Epithelial cell of esophagus (primary cell): ENCODE measurements around the gene ALK.

Source experiments
- DNase-seq: peaks from one replicate; pipeline ENCODE4 v3.0.0; 2010; ENCODE audit warnings: low read depth
- H3K4me3 ChIP-seq: 2 replicates; pipeline ENCODE4 v1.5.1; 2011; ENCODE audit warnings: mild to moderate bottlenecking, low read length, control low read depth
- CTCF ChIP-seq: IDR thresholded peaks from 2 replicates; pipeline ENCODE4 v1.5.1; 2011; ENCODE audit warnings: low read depth, mild to moderate bottlenecking, low read length, control low read depth, inconsistent platforms; ENCODE audit not compliant: insufficient read depth; ENCODE audit errors: missing control alignments

The ALK gene

GRCh38 chr2:29723255-29724001, 198.0 kb downstream of the ALK start:
- DNase-seq, result no peak
- no peak overlapping the region for H3K4me3 ChIP-seq
- TF ChIP-seq CTCF, result no peak

- H3K4me3 ChIP-seq, result no peak overlapping the region
- no peak for DNase-seq
- no peak for TF ChIP-seq CTCF
These were observed 201.7 kb downstream of the ALK start for GRCh38 chr2:29719639-29720038.

- H3K4me3 ChIP-seq, result no peak overlapping the region
- DNase-seq, result no peak
- TF ChIP-seq CTCF, result no peak
These were observed 203.2 kb downstream of the ALK start for GRCh38 chr2:29718076-29718686.

GRCh38 chr2:29715655-29716054, 205.7 kb downstream of the ALK start:
- no peak overlapping the region for H3K4me3 ChIP-seq
- no peak for TF ChIP-seq CTCF
- no peak for DNase-seq

- DNase-seq, result no peak
- H3K4me3 ChIP-seq, result no peak overlapping the region
- TF ChIP-seq CTCF, result no peak
These were observed 207.1 kb downstream of the ALK start for GRCh38 chr2:29714333-29714732.

- H3K4me3 ChIP-seq, result no peak overlapping the region
- TF ChIP-seq CTCF, result no peak
- DNase-seq, result no peak
These were observed 215.1 kb downstream of the ALK start for GRCh38 chr2:29706171-29706720.

GRCh38 chr2:29705616-29706015, 215.8 kb downstream of the ALK start:
- no peak for DNase-seq
- no peak for TF ChIP-seq CTCF
- H3K4me3 ChIP-seq, result no peak overlapping the region
